ENCODE results near the gene PSMG3. TPM values are rescaled to one million over a fixed set of nuclear protein-coding genes. Genes with fewer than 3 reads are reported as not detected.

PSMG3 gene
- total and polyA plus RNA-seq, 2 of the 8 experiments (the other 6 are each of a cell fraction or from before 2014, with no cell fraction given): 30.2 to 62.0 TPM

DNA sequence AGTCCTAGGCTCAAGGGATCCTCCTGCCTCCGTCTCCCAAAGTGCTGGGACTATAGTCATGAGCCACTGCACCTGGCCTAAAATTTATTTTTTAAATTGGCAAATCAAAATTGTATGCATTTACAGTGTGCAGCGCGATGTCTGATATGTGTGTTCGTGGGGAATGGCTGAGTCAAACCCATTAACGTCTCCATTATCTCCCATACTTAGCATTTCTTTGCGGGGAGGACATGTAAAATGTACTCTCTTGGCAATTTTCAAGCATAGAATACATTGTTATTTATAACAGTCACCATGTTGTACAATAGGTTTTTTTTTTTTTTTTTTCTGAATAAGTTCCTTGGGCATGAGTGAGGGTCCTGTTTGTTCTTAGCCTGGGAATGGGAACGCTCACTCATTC lies 17.6 kb downstream of the PSMG3 start (continued):
- TF ChIP-seq KDM1A (IDR thresholded peaks at IDR 0.05; ENCODE audit: borderline replicate concordance, low read length) (no peak), TAF1 (IDR thresholded peaks at IDR 0.05; ENCODE audit: low read depth, low read length) (no peak), KDM5A (IDR thresholded peaks at IDR 0.05; ENCODE audit: low read length) (no peak), ASH2L (IDR thresholded peaks at IDR 0.05; ENCODE audit: low read length) (no peak), BRCA1 (IDR thresholded peaks at IDR 0.05; ENCODE audit: low read depth, low read length) (no peak), E2F6 (IDR thresholded peaks at IDR 0.05) (no peak), GTF2F1 (IDR thresholded peaks at IDR 0.05; ENCODE audit: borderline replicate concordance, low read depth, low read length) (no peak), SP1 (IDR thresholded peaks at IDR 0.05; ENCODE audit: low read depth, low read length) (no peak)
